Measurements from ENCODE around the gene ARHGAP33. TPM values are rescaled to one million over a fixed set of nuclear protein-coding genes. Genes with fewer than 3 reads are reported as not detected.

ARHGAP33 gene
- total RNA-seq, 1 experiment from 2014 or later = 19.5 TPM

- no peaks in the 10 kb centered on the region for H3K23me2 ChIP-seq (ENCODE audit: insufficient read length, low read depth, low read length, poor library complexity, severe bottlenecking)
- DNase-seq = no peak
- no peak within 1 kb of the TSS for H3K27ac Mint-ChIP-seq
- H3K9ac ChIP-seq (ENCODE audit: extremely low read depth, insufficient read length, low read length) = no peak within 1 kb of the TSS
- H2BK120ac ChIP-seq (ENCODE audit: low read depth, low read length, poor library complexity, severe bottlenecking) = no peak within 1 kb of the TSS
- no peak within 1 kb of the TSS for H3K4me2 ChIP-seq (ENCODE audit: insufficient read depth, insufficient read length, low read length)
- H4K91ac ChIP-seq (ENCODE audit: insufficient read length, low read depth, low read length) = no peak within 1 kb of the TSS
- no peak within 1 kb of the TSS for H2BK12ac ChIP-seq (ENCODE audit: insufficient read length, low read depth, low read length)
- H3K14ac ChIP-seq (ENCODE audit: insufficient read depth, low read length) = no peak within 1 kb of the TSS
- H4K20me1 ChIP-seq (ENCODE audit: control insufficient read depth, insufficient read depth, insufficient read length) = no peaks in the 10 kb centered on the region
- no peak within 1 kb of the TSS for H4K5ac ChIP-seq (ENCODE audit: insufficient read length, low read depth, low read length)
- H3K27ac ChIP-seq (ENCODE audit: insufficient read length, low read depth, low read length) = no peak within 1 kb of the TSS
- H3K27me3 Mint-ChIP-seq (ENCODE audit: low read depth) = peaks cover 16% of the 10 kb centered on the region
- no peaks in the 10 kb centered on the region for H3K36me3 Mint-ChIP-seq (ENCODE audit: insufficient read depth in 1 of 3, low read depth in 3 of 3)
- H3K4me3 Mint-ChIP-seq = no peak within 1 kb of the TSS
- no CpG with 5 or more reads among the region's 26 CpGs for WGBS (ENCODE audit: extremely low coverage, insufficient read length, low lambda C conversion rate)
- H4K8ac ChIP-seq (replicated peaks; ENCODE audit: insufficient read length, low read depth, low read length) = no peak within 1 kb of the TSS
- peaks cover 13 to 21% of the 10 kb centered on the region in 2 experiments for H3K4me1 Mint-ChIP-seq
- H3T11ph ChIP-seq (ENCODE audit: low read length) = no peak within 1 kb of the TSS
- TF ChIP-seq, protein P1, sequence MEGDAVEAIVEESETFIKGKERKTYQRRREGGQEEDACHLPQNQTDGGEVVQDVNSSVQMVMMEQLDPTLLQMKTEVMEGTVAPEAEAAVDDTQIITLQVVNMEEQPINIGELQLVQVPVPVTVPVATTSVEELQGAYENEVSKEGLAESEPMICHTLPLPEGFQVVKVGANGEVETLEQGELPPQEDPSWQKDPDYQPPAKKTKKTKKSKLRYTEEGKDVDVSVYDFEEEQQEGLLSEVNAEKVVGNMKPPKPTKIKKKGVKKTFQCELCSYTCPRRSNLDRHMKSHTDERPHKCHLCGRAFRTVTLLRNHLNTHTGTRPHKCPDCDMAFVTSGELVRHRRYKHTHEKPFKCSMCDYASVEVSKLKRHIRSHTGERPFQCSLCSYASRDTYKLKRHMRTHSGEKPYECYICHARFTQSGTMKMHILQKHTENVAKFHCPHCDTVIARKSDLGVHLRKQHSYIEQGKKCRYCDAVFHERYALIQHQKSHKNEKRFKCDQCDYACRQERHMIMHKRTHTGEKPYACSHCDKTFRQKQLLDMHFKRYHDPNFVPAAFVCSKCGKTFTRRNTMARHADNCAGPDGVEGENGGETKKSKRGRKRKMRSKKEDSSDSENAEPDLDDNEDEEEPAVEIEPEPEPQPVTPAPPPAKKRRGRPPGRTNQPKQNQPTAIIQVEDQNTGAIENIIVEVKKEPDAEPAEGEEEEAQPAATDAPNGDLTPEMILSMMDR (conservative IDR thresholded peaks at IDR 0.05) = no peak
- H3K23ac ChIP-seq (ENCODE audit: insufficient read length, low read depth, low read length) = no peak within 1 kb of the TSS
- H3K79me2 ChIP-seq (ENCODE audit: insufficient read depth, low read length) = no peaks in the 10 kb centered on the region
- no peaks in the 10 kb centered on the region for H3K79me1 ChIP-seq (ENCODE audit: insufficient read depth, low read depth, low read length, poor library complexity, severe bottlenecking)
- no peak within 1 kb of the TSS for H2AK5ac ChIP-seq (ENCODE audit: insufficient read length, low read length)
- H3K18ac ChIP-seq (ENCODE audit: insufficient read length, low read depth, low read length) = no peak within 1 kb of the TSS
- no peak within 1 kb of the TSS for H3K56ac ChIP-seq (ENCODE audit: insufficient read length, low read depth, low read length)
- H2AFZ ChIP-seq (ENCODE audit: low read length) = no peak within 1 kb of the TSS
- H2BK20ac ChIP-seq (ENCODE audit: low read depth, low read length, poor library complexity, severe bottlenecking) = no peak within 1 kb of the TSS
- no peak within 1 kb of the TSS for H2BK5ac ChIP-seq (ENCODE audit: insufficient read length, low read length)
- no peak within 1 kb of the TSS for H2BK15ac ChIP-seq (ENCODE audit: low read depth, low read length)
- no peaks in the 10 kb centered on the region for H3K27me3 ChIP-seq (ENCODE audit: insufficient read depth, low read length)
- no peaks in the 10 kb centered on the region for H3K9me3 ChIP-seq (ENCODE audit: control insufficient read depth, low read depth, low read length)
- H3K4me1 ChIP-seq (ENCODE audit: insufficient read depth, low read length) = no peaks in the 10 kb centered on the region; the same call in 1 of the 2 replicates
- peaks cover 2 to 3% of the 10 kb centered on the region in 2 experiments; a peak in 2 of 5 replicates for H3K9me3 Mint-ChIP-seq
- H3K4ac ChIP-seq (ENCODE audit: low read depth, low read length) = no peak within 1 kb of the TSS
These were observed 37.1 kb downstream of the ARHGAP33 start, which contains the start of gene PRODH2 for GRCh38 chr19:35812220-35813042. Gene PRODH2, minus strand, starts transcription at chr19:35812845. Its CDS starts 40 bp downstream, at chr19:35812805.

Data from H9 (cell line).